Vagina (tissue), 2 donors: ENCODE results near the gene CLEC7A.

Experiments used
- CTCF ChIP-seq, 3 experiments: fragments of 450-650 bp in 2 of 3; fragments of 200-600 bp in 1 of 3; sonication (generic) in 1 of 3; IDR thresholded peaks; one replicate each; pipeline ENCODE4 v1.5.1; 2017 to 2019; ENCODE audit warnings: antibody characterized with exemption in 3 of 3, mild to moderate bottlenecking in 2 of 3, moderate library complexity in 2 of 3
- POLR2A ChIP-seq, 2 donors: fragments of 450-650 bp; IDR thresholded peaks; one replicate each; pipeline ENCODE4 v1.6.1; 2017; ENCODE audit warnings: antibody characterized with exemption in 2 of 2, mild to moderate bottlenecking in 2 of 2, moderate library complexity in 2 of 2

GRCh38 chr12:10121278-10121677 is 8.7 kb downstream of the CLEC7A start:
- no peak for TF ChIP-seq CTCF (IDR thresholded peaks at IDR 0.05)
- no peak for TF ChIP-seq POLR2A (IDR thresholded peaks at IDR 0.05)
